NB4 (cell line): ENCODE results near the gene RPS10.

Experiments
- CTCF ChIP-seq: IDR thresholded peaks from one replicate; pipeline ENCODE4 v1.5.1; 2012; ENCODE audit warnings: low read depth, low read length
- POLR2A ChIP-seq: IDR thresholded peaks from 2 replicates; pipeline ENCODE4 v1.6.1; 2011; ENCODE audit warnings: mild to moderate bottlenecking; ENCODE audit not compliant: insufficient read length; ENCODE audit errors: extremely low read depth

GRCh38 chr6:34445313-34445860 is 19.5 kb upstream of the RPS10 start:
- TF ChIP-seq CTCF (no peak), POLR2A (no peak)
